CD4-positive, alpha-beta memory T cell (primary cell): ENCODE measurements around the gene SLC25A20. TPM values are rescaled to one million over a fixed set of nuclear protein-coding genes. Genes with fewer than 3 reads are reported as not detected.
A peak's percentile ranks its signal among the peaks of the same experiment; 100 is the strongest.

Source experiments
- CTCF ChIA-PET: fragments of 350-600 bp; sonication (Branson Sonifier 250); formaldehyde crosslinking; loops from one replicate; lab custom pipeline; 2021; ENCODE audit warnings: inconsistent platforms; ENCODE audit not compliant: partially characterized antibody; lab: Charles Lee
- POLR2A ChIA-PET: fragments of 350-600 bp; sonication (Branson Sonifier 250); formaldehyde crosslinking; loops from one replicate; lab custom pipeline; 2021; ENCODE audit not compliant: partially characterized antibody; lab: Charles Lee
- DNase-seq, 5 donors: peaks; one replicate each; pipeline versions ENCODE4 v3.0.0 to v3.0.0-alpha.2; 2020 to 2022; ENCODE audit warnings: mixed read lengths in 1 of 5
- H3K27ac ChIP-seq: one replicate; pipeline ENCODE4 v1.7.0; 2013; ENCODE audit warnings: low read depth, low read length
- H3K27me3 ChIP-seq: 2 replicates; pipeline ENCODE4 v1.7.0; 2013; ENCODE audit warnings: mild to moderate bottlenecking, low read length, moderate library complexity; ENCODE audit not compliant: insufficient read depth
- H3K36me3 ChIP-seq: 2 replicates; pipeline ENCODE4 v1.7.0; 2013; ENCODE audit warnings: mild to moderate bottlenecking, low read length, moderate library complexity; ENCODE audit not compliant: insufficient read depth
- H3K4me1 ChIP-seq: 2 replicates; pipeline ENCODE4 v1.7.0; 2013; ENCODE audit warnings: mild to moderate bottlenecking, low read length, moderate library complexity; ENCODE audit not compliant: insufficient read depth
- H3K4me3 ChIP-seq, 2 donors: one replicate each; pipeline ENCODE4 v1.7.0; 2013; ENCODE audit warnings: low read length in 2 of 2, mild to moderate bottlenecking in 1 of 2
- H3K9me3 ChIP-seq, 2 donors: one replicate each; pipeline ENCODE4 v1.7.0; 2013; ENCODE audit warnings: low read length in 2 of 2, control low read depth in 1 of 2; ENCODE audit not compliant: control insufficient read depth in 1 of 2
- H3K27ac Mint-ChIP-seq, 7 donors: one replicate each; pipeline ENCODE4 v1.8.0; 2020 to 2021; ENCODE audit warnings: mixed read lengths in 7 of 7, mild to moderate bottlenecking in 6 of 7, inconsistent platforms in 3 of 7, moderate library complexity in 3 of 7
- H3K27me3 Mint-ChIP-seq, 2 donors: one replicate each; pipeline ENCODE4 v1.8.0; 2020 to 2021; ENCODE audit warnings: mixed read lengths in 2 of 2
- H3K36me3 Mint-ChIP-seq, 2 donors: one replicate each; pipeline ENCODE4 v1.8.0; 2020 to 2021; ENCODE audit warnings: mixed read lengths in 2 of 2, inconsistent platforms in 1 of 2, mild to moderate bottlenecking in 1 of 2
- H3K4me1 Mint-ChIP-seq, 4 donors: one replicate each; pipeline ENCODE4 v1.8.0; 2020 to 2021; ENCODE audit warnings: mixed read lengths in 4 of 4, mild to moderate bottlenecking in 1 of 4
- H3K4me3 Mint-ChIP-seq, 8 donors: one replicate each; pipeline ENCODE4 v1.8.0; 2020 to 2021; ENCODE audit warnings: mixed read lengths in 8 of 8, mild to moderate bottlenecking in 7 of 8, moderate library complexity in 6 of 8, inconsistent platforms in 3 of 8
- H3K9me3 Mint-ChIP-seq, 8 donors: one replicate each; pipeline ENCODE4 v1.8.0; 2020 to 2021; ENCODE audit warnings: mixed read lengths in 8 of 8, mild to moderate bottlenecking in 5 of 8, inconsistent platforms in 3 of 8, moderate library complexity in 1 of 8
- intact Hi-C: fragments of 100-400 bp; cut with micrococcal nuclease; formaldehyde crosslinking; loops from one replicate; pipeline ENCODE4 v1.15.1; 2023
- polyA plus RNA-seq, 2 donors: library from polyadenylated mRNA; unstranded; fragments of 300-500 nt; fragmentation: Illumina TruSeq; gene quantifications; one replicate each; pipeline ENCODE4 v1.2.3, GENCODE V29; 2021
- total RNA-seq, 2 experiments: library from RNA; stranded (reverse); gene quantifications; one replicate each; pipeline ENCODE4 v1.2.3, GENCODE V29; 2021

SLC25A20 gene
- total and polyA plus RNA-seq, 4 experiments from 2014 or later = 12.7 to 67.6 (median 20.5) TPM

GRCh38 chr3:48881652-48882114 is 17.0 kb downstream of the SLC25A20 start:
- Histone ChIP-seq H3K9me3 (no peaks in the 10 kb centered on the region), H3K4me1 (no peaks in the 10 kb centered on the region), H3K4me3 (no peak overlapping the region), H3K36me3 (peaks cover 21% of the 10 kb centered on the region), H3K27me3 (no peaks in the 10 kb centered on the region), H3K27ac (no peak overlapping the region)
- Mint-ChIP-seq H3K4me1 (peaks cover 0 to 15% (median 6%) of the 10 kb centered on the region in 4 donors), H3K9me3 (no peaks in the 10 kb centered on the region), H3K27me3 (no peaks in the 10 kb centered on the region), H3K4me3 (no peak overlapping the region), H3K27ac (peak overlapping the region in 1 of 7 donors; percentile 77), H3K36me3 (peaks cover 22 to 46% of the 10 kb centered on the region in 2 donors)
- ChIA-PET POLR2A (no interaction called here), CTCF (no interaction called here)
- intact Hi-C loops = no loop called here
- DNase-seq = no peak

- no peak for DNase-seq
- Mint-ChIP-seq H3K27me3 (no peaks in the 10 kb centered on the region), H3K9me3 (no peaks in the 10 kb centered on the region), H3K27ac (peak overlapping the region in 2 of 7 donors; percentile 17 to 77), H3K4me1 (peaks cover 0 to 15% (median 6%) of the 10 kb centered on the region in 4 donors), H3K36me3 (peaks cover 22 to 44% of the 10 kb centered on the region in 2 donors), H3K4me3 (no peak overlapping the region)
- Histone ChIP-seq H3K9me3 (no peaks in the 10 kb centered on the region), H3K4me3 (no peak overlapping the region), H3K27me3 (no peaks in the 10 kb centered on the region), H3K4me1 (no peaks in the 10 kb centered on the region), H3K27ac (no peak overlapping the region), H3K36me3 (peaks cover 21% of the 10 kb centered on the region)
- ChIA-PET POLR2A (no interaction called here), CTCF (no interaction called here)
- intact Hi-C loops = no loop called here
Measured at GRCh38 chr3:48881006-48881405, 17.7 kb downstream of the SLC25A20 start.

GRCh38 chr3:48879994-48880377 is 18.7 kb downstream of the SLC25A20 start:
- H3K4me3 ChIP-seq = no peak overlapping the region
- H3K9me3 ChIP-seq = no peaks in the 10 kb centered on the region
- intact Hi-C loops = no loop called here
- no peak for DNase-seq
- ChIA-PET CTCF (no interaction called here), POLR2A (no interaction called here)
- Mint-ChIP-seq H3K4me3 (no peak overlapping the region), H3K27ac (peak overlapping the region in 1 of 7 donors; percentile 55), H3K27me3 (no peaks in the 10 kb centered on the region), H3K4me1 (peaks cover 0 to 5% (median 5%) of the 10 kb centered on the region in 4 donors), H3K36me3 (peaks cover 19 to 40% of the 10 kb centered on the region in 2 donors), H3K9me3 (no peaks in the 10 kb centered on the region)
- H3K4me1 ChIP-seq = no peaks in the 10 kb centered on the region
- H3K36me3 ChIP-seq = peaks cover 19% of the 10 kb centered on the region
- no peaks in the 10 kb centered on the region for H3K27me3 ChIP-seq
- no peak overlapping the region for H3K27ac ChIP-seq

- H3K27ac Mint-ChIP-seq = peak overlapping the region in 2 of 7 donors; percentile 55 to 72
- peaks cover 16 to 37% of the 10 kb centered on the region in 2 donors for H3K36me3 Mint-ChIP-seq
- H3K9me3 Mint-ChIP-seq = no peaks in the 10 kb centered on the region
- Histone ChIP-seq H3K27ac (no peak overlapping the region), H3K4me3 (no peak overlapping the region), H3K27me3 (no peaks in the 10 kb centered on the region), H3K9me3 (no peaks in the 10 kb centered on the region), H3K36me3 (peaks cover 16% of the 10 kb centered on the region), H3K4me1 (no peaks in the 10 kb centered on the region)
- H3K27me3 Mint-ChIP-seq = no peaks in the 10 kb centered on the region
- intact Hi-C loops = no loop called here
- DNase-seq = no peak
- ChIA-PET CTCF (no interaction called here), POLR2A (no interaction called here)
- H3K4me1 Mint-ChIP-seq = peaks cover 0 to 5% (median 4%) of the 10 kb centered on the region in 4 donors
- H3K4me3 Mint-ChIP-seq = no peak overlapping the region
Measured at GRCh38 chr3:48879307-48879993, 19.2 kb downstream of the SLC25A20 start.

- H3K27ac Mint-ChIP-seq = no peak overlapping the region
- ChIA-PET POLR2A (no interaction called here), CTCF (no interaction called here)
- H3K4me1 Mint-ChIP-seq = peaks cover 0 to 5% (median 4%) of the 10 kb centered on the region in 4 donors
- Histone ChIP-seq H3K27ac (no peak overlapping the region), H3K9me3 (no peaks in the 10 kb centered on the region), H3K36me3 (peaks cover 10% of the 10 kb centered on the region), H3K27me3 (no peaks in the 10 kb centered on the region), H3K4me3 (no peak overlapping the region), H3K4me1 (no peaks in the 10 kb centered on the region)
- intact Hi-C loops = no loop called here
- DNase-seq = no peak
- no peaks in the 10 kb centered on the region for H3K27me3 Mint-ChIP-seq
- H3K4me3 Mint-ChIP-seq = no peak overlapping the region
- H3K36me3 Mint-ChIP-seq = peaks cover 13 to 34% of the 10 kb centered on the region in 2 donors
- H3K9me3 Mint-ChIP-seq = no peaks in the 10 kb centered on the region
Measured at GRCh38 chr3:48877671-48878070, 21.0 kb downstream of the SLC25A20 start.

GRCh38 chr3:48863122-48863521 is 35.6 kb downstream of the SLC25A20 start:
- H3K9me3 Mint-ChIP-seq = peaks cover 0 to 3% (median 0%) of the 10 kb centered on the region in 8 donors
- POLR2A ChIA-PET = interaction anchor here (0.6 kb wide), 1 partner anchor 398 kb away, joined by 4 read pairs; no protein-coding TSS in a partner anchor
- Histone ChIP-seq H3K27ac (no peak overlapping the region), H3K4me3 (no peak overlapping the region), H3K4me1 (no peaks in the 10 kb centered on the region), H3K36me3 (peaks cover 22% of the 10 kb centered on the region), H3K27me3 (no peaks in the 10 kb centered on the region), H3K9me3 (no peaks in the 10 kb centered on the region)
- peak overlapping the region in 2 of 7 donors; percentile 32 to 52 for H3K27ac Mint-ChIP-seq
- intact Hi-C loops = no loop called here
- no peak overlapping the region for H3K4me3 Mint-ChIP-seq
- peaks cover 30 to 39% of the 10 kb centered on the region in 2 donors for H3K36me3 Mint-ChIP-seq
- peaks cover 0 to 5% (median 3%) of the 10 kb centered on the region in 4 donors for H3K4me1 Mint-ChIP-seq
- no peak for DNase-seq
- CTCF ChIA-PET = no interaction called here
- H3K27me3 Mint-ChIP-seq = no peaks in the 10 kb centered on the region

- no peaks in the 10 kb centered on the region for H3K4me1 ChIP-seq
- DNase-seq = no peak
- intact Hi-C loops = no loop called here
- no peak overlapping the region for H3K4me3 Mint-ChIP-seq
- no peaks in the 10 kb centered on the region for H3K27me3 Mint-ChIP-seq
- H3K4me1 Mint-ChIP-seq = peaks cover 0 to 3% (median under 1%) of the 10 kb centered on the region in 4 donors
- CTCF ChIA-PET = no interaction called here
- no peak overlapping the region for H3K27ac Mint-ChIP-seq
- peaks cover 31% of the 10 kb centered on the region for H3K36me3 ChIP-seq
- H3K36me3 Mint-ChIP-seq = peaks cover 33 to 46% of the 10 kb centered on the region in 2 donors
- H3K27ac ChIP-seq = no peak overlapping the region
- no peaks in the 10 kb centered on the region for H3K27me3 ChIP-seq
- H3K9me3 ChIP-seq = no peaks in the 10 kb centered on the region
- POLR2A ChIA-PET = no interaction called here
- H3K9me3 Mint-ChIP-seq = no peaks in the 10 kb centered on the region
- H3K4me3 ChIP-seq = no peak overlapping the region
Measured at GRCh38 chr3:48859206-48859605, 39.5 kb downstream of the SLC25A20 start.
